SK-N-SH treated with all-trans-retinoic acid at 6 μM for 48 hours (cell line): Measurements from ENCODE around the gene STK32B.

Experiments
- ATAC-seq: fragments of 200-7000 bp; cut with Tn5 transposase; 3 replicates; pipeline ENCODE4 v1.9.1; 2020; ENCODE audit warnings: mild to moderate bottlenecking, moderate library complexity
- ARNTL ChIP-seq: fragments of 450-650 bp; formaldehyde crosslinking; IDR thresholded peaks from 2 replicates; pipeline ENCODE4 v1.5.0; 2020; ENCODE audit warnings: low read depth, mild to moderate bottlenecking, moderate library complexity, borderline replicate concordance
- BACH2 ChIP-seq: fragments of 250-450 bp; sonication (Bioruptor Pico); IDR thresholded peaks from 2 replicates; pipeline ENCODE4 v1.9.0; 2021; ENCODE audit warnings: mild to moderate bottlenecking, borderline replicate concordance
- CREB5 ChIP-seq: fragments of 250-450 bp; sonication (Bioruptor Pico); IDR thresholded peaks from 2 replicates; pipeline ENCODE4 v1.5.1; 2020; ENCODE audit warnings: low read depth, mild to moderate bottlenecking, moderate library complexity
- CSDC2 ChIP-seq: fragments of 250-450 bp; sonication (Bioruptor Pico); IDR thresholded peaks from 2 replicates; pipeline ENCODE4 v1.5.0; 2020; ENCODE audit warnings: mild to moderate bottlenecking, moderate library complexity
- CSRNP3 ChIP-seq: fragments of 250-450 bp; sonication (Bioruptor Pico); IDR thresholded peaks from 2 replicates; pipeline ENCODE4 v1.5.1; 2021; ENCODE audit warnings: mild to moderate bottlenecking, moderate library complexity
- ESRRG ChIP-seq: fragments of 250-450 bp; sonication (Bioruptor Pico); IDR thresholded peaks from 2 replicates; pipeline ENCODE4 v1.6.1; 2021; ENCODE audit warnings: mild to moderate bottlenecking
- GLIS3 ChIP-seq: fragments of 250-450 bp; sonication (Bioruptor Pico); IDR thresholded peaks from 2 replicates; pipeline ENCODE4 v1.5.0; 2020; ENCODE audit warnings: mild to moderate bottlenecking, moderate library complexity
- ISL1 ChIP-seq: fragments of 250-450 bp; sonication (Bioruptor Pico); IDR thresholded peaks from 2 replicates; pipeline ENCODE4 v2.1.2; 2022; ENCODE audit warnings: mild to moderate bottlenecking, moderate library complexity
- OSR1 ChIP-seq: fragments of 250-450 bp; sonication (Bioruptor Pico); IDR thresholded peaks from 2 replicates; pipeline ENCODE4 v1.8.0; 2022; ENCODE audit warnings: moderate library complexity, mild to moderate bottlenecking, inconsistent platforms
- PATZ1 ChIP-seq: fragments of 250-450 bp; sonication (Bioruptor Pico); IDR thresholded peaks from 2 replicates; pipeline ENCODE4 v1.8.0; 2020; ENCODE audit warnings: mild to moderate bottlenecking, moderate library complexity, borderline replicate concordance
- PPARA ChIP-seq: fragments of 250-450 bp; sonication (Bioruptor Pico); IDR thresholded peaks from 2 replicates; pipeline ENCODE4 v1.5.0; 2020; ENCODE audit warnings: mild to moderate bottlenecking, borderline replicate concordance
- RARB ChIP-seq: fragments of 250-450 bp; sonication (Bioruptor Pico); IDR thresholded peaks from 2 replicates; pipeline ENCODE4 v1.8.0; 2021; ENCODE audit warnings: mild to moderate bottlenecking, moderate library complexity
- SNAI2 ChIP-seq: fragments of 250-450 bp; sonication (Bioruptor Pico); IDR thresholded peaks from 2 replicates; pipeline ENCODE4 v1.5.0; 2020; ENCODE audit warnings: mild to moderate bottlenecking, moderate library complexity
- TCF4 ChIP-seq: fragments of 250-450 bp; sonication (Bioruptor Pico); IDR thresholded peaks from 2 replicates; pipeline ENCODE4 v1.8.0; 2021; ENCODE audit warnings: mild to moderate bottlenecking, moderate library complexity, borderline replicate concordance
- TSHZ2 ChIP-seq: fragments of 250-450 bp; sonication (Bioruptor Pico); IDR thresholded peaks from 2 replicates; pipeline ENCODE4 v1.5.0; 2020; ENCODE audit warnings: mild to moderate bottlenecking, moderate library complexity
- ZC3H10 ChIP-seq: fragments of 250-450 bp; sonication (Bioruptor Pico); IDR thresholded peaks from 2 replicates; pipeline ENCODE4 v1.5.1; 2021; ENCODE audit warnings: mild to moderate bottlenecking, moderate library complexity
- ZFP3 ChIP-seq: fragments of 250-450 bp; sonication (Bioruptor Pico); IDR thresholded peaks from 2 replicates; pipeline ENCODE4 v1.5.0; 2020; ENCODE audit warnings: mild to moderate bottlenecking, moderate library complexity
- ZFP30 ChIP-seq: fragments of 450-650 bp; formaldehyde crosslinking; IDR thresholded peaks from 2 replicates; pipeline ENCODE4 v1.5.0; 2022; ENCODE audit warnings: mild to moderate bottlenecking, moderate library complexity
- ZNF565 ChIP-seq: fragments of 450-650 bp; formaldehyde crosslinking; conservative IDR thresholded peaks from 2 replicates; pipeline ENCODE4 v1.5.0; 2020; ENCODE audit warnings: low read depth, mild to moderate bottlenecking, moderate library complexity
- ZNF70 ChIP-seq: fragments of 450-650 bp; formaldehyde crosslinking; IDR thresholded peaks from 2 replicates; pipeline ENCODE4 v1.5.0; 2020; ENCODE audit warnings: mild to moderate bottlenecking, moderate library complexity
- ZNF8 ChIP-seq: fragments of 450-650 bp; formaldehyde crosslinking; IDR thresholded peaks from 2 replicates; pipeline ENCODE4 v1.5.0; 2020; ENCODE audit warnings: mild to moderate bottlenecking, moderate library complexity

STK32B gene

GRCh38 chr4:5465529-5465928 is 414.2 kb downstream of the STK32B start:
- no peak for ATAC-seq
- TF ChIP-seq CSDC2 (CRISPR knock-in tag) (no peak), ESRRG (no peak), CREB5 (CRISPR knock-in tag) (no peak), ZFP30 (no peak), SNAI2 (CRISPR knock-in tag) (no peak), PATZ1 (CRISPR knock-in tag) (no peak), TSHZ2 (CRISPR knock-in tag) (no peak), ZNF565 (no peak), CSRNP3 (CRISPR knock-in tag) (no peak), OSR1 (CRISPR knock-in tag) (no peak), PPARA (CRISPR knock-in tag) (no peak), RARB (CRISPR knock-in tag) (no peak), ARNTL (CRISPR knock-in tag) (no peak), ZC3H10 (CRISPR knock-in tag) (no peak), ZNF8 (CRISPR knock-in tag) (no peak)
- TF ChIP-seq, all 23 proteins: peak for 0

GRCh38 chr4:5465956-5466355 is 414.7 kb downstream of the STK32B start:
- TF ChIP-seq ZNF8 (CRISPR knock-in tag), result no peak
- TF ChIP-seq PPARA (CRISPR knock-in tag), result no peak
- no peak for TF ChIP-seq GLIS3 (CRISPR knock-in tag)
- TF ChIP-seq ARNTL (CRISPR knock-in tag), result no peak
- no peak for TF ChIP-seq SNAI2 (CRISPR knock-in tag)
- TF ChIP-seq ISL1 (CRISPR knock-in tag), result no peak
- TF ChIP-seq ZFP3 (CRISPR knock-in tag), result no peak
- TF ChIP-seq PATZ1 (CRISPR knock-in tag), result no peak
- TF ChIP-seq TCF4 (CRISPR knock-in tag), result no peak
- TF ChIP-seq ZC3H10 (CRISPR knock-in tag), result no peak
- no peak for TF ChIP-seq CSRNP3 (CRISPR knock-in tag)
- no peak for TF ChIP-seq CREB5 (CRISPR knock-in tag)
- no peak for TF ChIP-seq OSR1 (CRISPR knock-in tag)
- no peak for TF ChIP-seq CSDC2 (CRISPR knock-in tag)
- no peak for TF ChIP-seq BACH2 (CRISPR knock-in tag)
- TF ChIP-seq ESRRG, result no peak
- TF ChIP-seq ZNF70 (CRISPR knock-in tag), result no peak
- TF ChIP-seq TSHZ2 (CRISPR knock-in tag), result no peak
- TF ChIP-seq ZFP30, result no peak
- no peak for ATAC-seq
